ENCODE measurements around the gene MARK1.
A peak's percentile ranks its signal among the peaks of the same experiment; 100 is the strongest.

Gene MARK1

GRCh38 chr1:220528679-220529501 is 954 bp downstream of the MARK1 start (continued):
- TF ChIP-seq ZBTB11 (tag by site-specific recombination; conservative IDR thresholded peaks at IDR 0.05; ENCODE audit: low read depth) = peak; percentile 45; the same call in 1 of the 2 replicates
- TF ChIP-seq ZBTB8A (tag by site-specific recombination; IDR thresholded peaks at IDR 0.05) = peak; percentile 85
- TF ChIP-seq AEBP2 (tag by site-specific recombination; IDR thresholded peaks at IDR 0.05; ENCODE audit: borderline replicate concordance) = no peak
- peak; percentile 63 for TF ChIP-seq PATZ1 (tag by site-specific recombination; IDR thresholded peaks at IDR 0.05)
- TF ChIP-seq ZBTB48 (tag by site-specific recombination; IDR thresholded peaks at IDR 0.05) = peak; percentile 37; the same call in 1 of the 2 replicates
- TF ChIP-seq SETDB1 (IDR thresholded peaks at IDR 0.05; ENCODE audit: insufficient read length, low read length) = no peak
- no peak for TF ChIP-seq ZNF791 (tag by site-specific recombination; IDR thresholded peaks at IDR 0.05)
- peak; percentile 81 for TF ChIP-seq GLIS2 (tag by site-specific recombination; IDR thresholded peaks at IDR 0.05)
- peak; percentile 39; the same call in 1 of the 2 replicates for TF ChIP-seq CTCF (tag by site-specific recombination; IDR thresholded peaks at IDR 0.05)
- 0 out of 2 replicates have a peak, but pooled peaks have one; percentile 2 for TF ChIP-seq ZXDB (tag by site-specific recombination; IDR thresholded peaks at IDR 0.05)
- TF ChIP-seq ZBTB6 (tag by site-specific recombination; IDR thresholded peaks at IDR 0.05) = no peak
- no peak for TF ChIP-seq ZNF518A (tag by site-specific recombination; conservative IDR thresholded peaks at IDR 0.05; ENCODE audit: low read depth)
- no peak for TF ChIP-seq ZNF140 (tag by site-specific recombination; IDR thresholded peaks at IDR 0.05)
- peak; percentile 80 for TF ChIP-seq HIC1 (tag by site-specific recombination; IDR thresholded peaks at IDR 0.05)
- TF ChIP-seq ZNF473 (tag by site-specific recombination; IDR thresholded peaks at IDR 0.05) = no peak
- no peak for TF ChIP-seq ZNF184 (tag by site-specific recombination; IDR thresholded peaks at IDR 0.05)
- no peak for TF ChIP-seq ZNF701 (tag by site-specific recombination; IDR thresholded peaks at IDR 0.05)
- TF ChIP-seq ZNF692 (tag by site-specific recombination; IDR thresholded peaks at IDR 0.05) = 0 out of 2 replicates have a peak, but pooled peaks have one; percentile 18

Data from HEK293 (cell line).